Naive thymus-derived CD4-positive, alpha-beta T cell (primary cell): ENCODE results near the gene ZFAND3. TPM values are rescaled to one million over a fixed set of nuclear protein-coding genes. Genes with fewer than 3 reads are reported as not detected.

Source experiments
- ATAC-seq: fragments of 150-1000 bp; cut with Tn5 transposase; 2 replicates; pipeline ENCODE4 v1.10.0; 2021; ENCODE audit warnings: mild to moderate bottlenecking, moderate library complexity
- CTCF ChIA-PET: fragments of 350-600 bp; sonication (Branson Sonifier 250); formaldehyde crosslinking; loops from one replicate; lab custom pipeline; 2021; ENCODE audit warnings: antibody characterized with exemption; lab: Charles Lee
- POLR2A ChIA-PET: fragments of 350-600 bp; sonication (Branson Sonifier 250); formaldehyde crosslinking; loops from one replicate; lab custom pipeline; 2021; ENCODE audit warnings: antibody characterized with exemption, inconsistent platforms; lab: Charles Lee
- DNase-seq, 9 donors: peaks; one replicate each; pipeline versions ENCODE4 v3.0.0 to v3.0.0-alpha.2; 2020 to 2022; ENCODE audit warnings: mixed read lengths in 1 of 9
- H3K27ac ChIP-seq: one replicate; pipeline ENCODE4 v1.7.0; 2013; ENCODE audit warnings: mild to moderate bottlenecking, low read depth, low read length, moderate library complexity
- H3K27me3 ChIP-seq, 2 donors: one replicate each; pipeline ENCODE4 v1.7.0; 2013; ENCODE audit warnings: low read length in 2 of 2, mild to moderate bottlenecking in 2 of 2, moderate library complexity in 2 of 2; ENCODE audit not compliant: control insufficient read depth in 2 of 2, insufficient read depth in 2 of 2
- H3K36me3 ChIP-seq, 3 experiments: 1 replicate in 2 of 3; 2 replicates in 1 of 3; pipeline ENCODE4 v1.7.0; 2013; ENCODE audit warnings: low read length in 3 of 3, mild to moderate bottlenecking in 3 of 3, moderate library complexity in 1 of 3; ENCODE audit not compliant: insufficient read depth in 3 of 3, control insufficient read depth in 2 of 3
- H3K4me1 ChIP-seq, 2 donors: one replicate each; pipeline ENCODE4 v1.7.0; 2013; ENCODE audit warnings: low read length in 2 of 2, mild to moderate bottlenecking in 2 of 2, moderate library complexity in 1 of 2; ENCODE audit not compliant: control insufficient read depth in 2 of 2, insufficient read depth in 2 of 2
- H3K4me3 ChIP-seq: 2 replicates; pipeline ENCODE4 v1.7.0; 2013; ENCODE audit warnings: mild to moderate bottlenecking, low read length
- H3K9me3 ChIP-seq, 3 experiments: 1 replicate in 2 of 3; 2 replicates in 1 of 3; pipeline ENCODE4 v1.7.0; 2013; ENCODE audit warnings: low read length in 3 of 3; ENCODE audit not compliant: control insufficient read depth in 2 of 3
- H3K27ac Mint-ChIP-seq, 9 donors: one replicate each; pipeline ENCODE4 v1.8.0; 2020 to 2022; ENCODE audit warnings: mixed read lengths in 9 of 9, mild to moderate bottlenecking in 8 of 9, moderate library complexity in 5 of 9, inconsistent platforms in 2 of 9
- H3K27me3 Mint-ChIP-seq, 5 donors: one replicate each; pipeline ENCODE4 v1.8.0; 2021 to 2022; ENCODE audit warnings: mixed read lengths in 5 of 5, mild to moderate bottlenecking in 1 of 5
- H3K36me3 Mint-ChIP-seq, 5 donors: one replicate each; pipeline ENCODE4 v1.8.0; 2020 to 2022; ENCODE audit warnings: mixed read lengths in 5 of 5, mild to moderate bottlenecking in 3 of 5, inconsistent platforms in 1 of 5
- H3K4me1 Mint-ChIP-seq, 7 donors: one replicate each; pipeline ENCODE4 v1.8.0; 2020 to 2022; ENCODE audit warnings: mixed read lengths in 7 of 7, mild to moderate bottlenecking in 3 of 7, inconsistent platforms in 1 of 7
- H3K4me3 Mint-ChIP-seq, 10 donors: one replicate each; pipeline ENCODE4 v1.8.0; 2020 to 2022; ENCODE audit warnings: mild to moderate bottlenecking in 10 of 10, mixed read lengths in 10 of 10, moderate library complexity in 6 of 10, inconsistent platforms in 2 of 10
- H3K9me3 Mint-ChIP-seq, 11 donors: one replicate each; pipeline ENCODE4 v1.8.0; 2020 to 2022; ENCODE audit warnings: mixed read lengths in 11 of 11, mild to moderate bottlenecking in 4 of 11, inconsistent platforms in 1 of 11, moderate library complexity in 1 of 11
- intact Hi-C, 2 donors: fragments of 100-400 bp; cut with micrococcal nuclease; formaldehyde crosslinking; loops; one replicate each; pipeline ENCODE4 v1.15.1; 2023
- polyA plus RNA-seq, 2 donors: library from polyadenylated mRNA; unstranded; fragments of 300-500 nt; fragmentation: Illumina TruSeq; gene quantifications; one replicate each; pipeline ENCODE4 v1.2.3, GENCODE V29; 2021
- total RNA-seq, 6 experiments: library from RNA in 5 of 6; stranded (reverse) in 5 of 6; gene quantifications; 1 replicate in 5 of 6; 2 replicates in 1 of 6; pipeline ENCODE4 v1.2.3 and lab custom pipeline; 2021 to 2026

Gene ZFAND3
- total and polyA plus RNA-seq, 7 experiments from 2014 or later, result 3.5 to 55.0 (median 37.1) TPM

- CTCF ChIA-PET, result interaction anchor here (0.6 to 1.1 kb wide), 2 partner anchors 34 to 81 kb away, joined by 3 to 7 read pairs; no protein-coding TSS in a partner anchor
- DNase-seq, result no peak
Measured at GRCh38 chr6:37936150-37936549, 116.6 kb downstream of the ZFAND3 start.

GRCh38 chr6:37936906-37937305 lies 117.4 kb downstream of the ZFAND3 start:
- Mint-ChIP-seq H3K4me1 (peaks cover 19 to 64% (median 43%) of the 10 kb centered on the region in 7 donors), H3K9me3 (no peaks in the 10 kb centered on the region), H3K27ac (peak overlapping the region in 5 of 9 donors; percentile 2 to 58 (median 17)), H3K4me3 (peak overlapping the region in 5 of 10 donors; percentile 6 to 61 (median 45)), H3K27me3 (no peaks in the 10 kb centered on the region), H3K36me3 (peaks cover 0 to 24% (median 15%) of the 10 kb centered on the region in 5 donors)
- DNase-seq (peak in 1 of 9 donors; percentile 9), ATAC-seq (no peak)
- ChIA-PET POLR2A (interaction anchor here (2.2 kb wide), 1 partner anchor 11 kb away, joined by 4 read pairs; no protein-coding TSS in a partner anchor), CTCF (interaction anchor here (1.1 kb wide), 1 partner anchor 34 kb away, joined by 7 read pairs; no protein-coding TSS in a partner anchor)
- Histone ChIP-seq H3K4me1 (peaks cover 7 to 28% of the 10 kb centered on the region in 2 donors), H3K27me3 (no peaks in the 10 kb centered on the region), H3K36me3 (no peaks in the 10 kb centered on the region), H3K27ac (no peak overlapping the region), H3K9me3 (no peaks in the 10 kb centered on the region), H3K4me3 (no peak overlapping the region)
- intact Hi-C loops, result no loop called here

More at GRCh38 chr6:37936150-37936549, 116.6 kb downstream of the ZFAND3 start:
- POLR2A ChIA-PET, result interaction anchor here (2.2 kb wide), 1 partner anchor 10 kb away, joined by 4 read pairs; no protein-coding TSS in a partner anchor
- Histone ChIP-seq H3K27ac (no peak overlapping the region), H3K9me3 (no peaks in the 10 kb centered on the region), H3K36me3 (no peaks in the 10 kb centered on the region), H3K4me1 (peaks cover 7 to 20% of the 10 kb centered on the region in 2 donors), H3K27me3 (no peaks in the 10 kb centered on the region), H3K4me3 (no peak overlapping the region)
- Mint-ChIP-seq H3K4me3 (peak overlapping the region in 6 of 10 donors; percentile 3 to 61 (median 18)), H3K36me3 (peaks cover 0 to 30% (median 15%) of the 10 kb centered on the region in 5 donors), H3K4me1 (peaks cover 22 to 71% (median 50%) of the 10 kb centered on the region in 7 donors), H3K27me3 (no peaks in the 10 kb centered on the region), H3K27ac (peak overlapping the region in 8 of 9 donors; percentile 7 to 67 (median 21)), H3K9me3 (no peaks in the 10 kb centered on the region)
- intact Hi-C loops, result no loop called here
- ATAC-seq, result no peak

GRCh38 chr6:37938909-37939308 lies 119.4 kb downstream of the ZFAND3 start:
- H3K4me3 Mint-ChIP-seq, result peak overlapping the region in 1 of 10 donors; percentile 8
- Histone ChIP-seq H3K4me3 (no peak overlapping the region), H3K36me3 (no peaks in the 10 kb centered on the region), H3K27ac (no peak overlapping the region), H3K27me3 (no peaks in the 10 kb centered on the region), H3K4me1 (peaks cover 7 to 28% of the 10 kb centered on the region in 2 donors), H3K9me3 (no peaks in the 10 kb centered on the region)
- ATAC-seq (no peak), DNase-seq (no peak)
- POLR2A ChIA-PET, result no interaction called here
- intact Hi-C loops, result no loop called here
- H3K27ac Mint-ChIP-seq, result peak overlapping the region in 1 of 9 donors; percentile 28
- peaks cover 22 to 68% (median 54%) of the 10 kb centered on the region in 7 donors for H3K4me1 Mint-ChIP-seq
- no peaks in the 10 kb centered on the region for H3K27me3 Mint-ChIP-seq
- CTCF ChIA-PET, result no interaction called here
- H3K9me3 Mint-ChIP-seq, result no peaks in the 10 kb centered on the region
- H3K36me3 Mint-ChIP-seq, result peaks cover 0 to 17% (median 6%) of the 10 kb centered on the region in 5 donors

- Histone ChIP-seq H3K27me3 (no peaks in the 10 kb centered on the region), H3K36me3 (no peaks in the 10 kb centered on the region), H3K4me3 (no peak overlapping the region), H3K9me3 (no peaks in the 10 kb centered on the region), H3K4me1 (peaks cover 7 to 32% of the 10 kb centered on the region in 2 donors), H3K27ac (no peak overlapping the region)
- Mint-ChIP-seq H3K36me3 (peaks cover 0 to 20% (median 6%) of the 10 kb centered on the region in 5 donors), H3K4me1 (peaks cover 26 to 71% (median 56%) of the 10 kb centered on the region in 7 donors), H3K4me3 (no peak overlapping the region), H3K27me3 (no peaks in the 10 kb centered on the region), H3K9me3 (no peaks in the 10 kb centered on the region), H3K27ac (no peak overlapping the region)
- CTCF ChIA-PET, result no interaction called here
- ATAC-seq, result no peak
- DNase-seq, result no peak
- POLR2A ChIA-PET, result no interaction called here
- intact Hi-C loops, result no loop called here
Measured at GRCh38 chr6:37940074-37940847, 120.7 kb downstream of the ZFAND3 start.

GRCh38 chr6:37941871-37942270 lies 122.3 kb downstream of the ZFAND3 start:
- Histone ChIP-seq H3K36me3 (no peaks in the 10 kb centered on the region), H3K27me3 (no peaks in the 10 kb centered on the region), H3K4me1 (peaks cover 0 to 20% of the 10 kb centered on the region in 2 donors), H3K4me3 (no peak overlapping the region), H3K27ac (no peak overlapping the region), H3K9me3 (no peaks in the 10 kb centered on the region)
- H3K4me3 Mint-ChIP-seq, result no peak overlapping the region
- peaks cover 25 to 70% (median 43%) of the 10 kb centered on the region in 7 donors for H3K4me1 Mint-ChIP-seq
- ChIA-PET POLR2A (no interaction called here), CTCF (no interaction called here)
- peaks cover 0 to 25% (median 8%) of the 10 kb centered on the region in 5 donors for H3K36me3 Mint-ChIP-seq
- H3K9me3 Mint-ChIP-seq, result no peaks in the 10 kb centered on the region
- DNase-seq (no peak), ATAC-seq (no peak)
- H3K27me3 Mint-ChIP-seq, result no peaks in the 10 kb centered on the region
- intact Hi-C loops, result no loop called here
- no peak overlapping the region for H3K27ac Mint-ChIP-seq

- Mint-ChIP-seq H3K4me3 (no peak overlapping the region), H3K4me1 (peaks cover 20 to 66% (median 49%) of the 10 kb centered on the region in 7 donors), H3K27ac (no peak overlapping the region), H3K27me3 (no peaks in the 10 kb centered on the region), H3K36me3 (peaks cover 2 to 24% (median 10%) of the 10 kb centered on the region in 5 donors), H3K9me3 (peaks cover 0 to 2% (median 0%) of the 10 kb centered on the region in 11 donors)
- intact Hi-C loops, result no loop called here
- ChIA-PET POLR2A (interaction anchor here (0.6 kb wide), 1 partner anchor 45 kb away, joined by 3 read pairs; no protein-coding TSS in a partner anchor), CTCF (no interaction called here)
- H3K4me1 ChIP-seq, result peaks cover 0 to 17% of the 10 kb centered on the region in 2 donors
- H3K36me3 ChIP-seq, result no peaks in the 10 kb centered on the region
- no peak for DNase-seq
- no peaks in the 10 kb centered on the region for H3K27me3 ChIP-seq
- H3K9me3 ChIP-seq, result no peaks in the 10 kb centered on the region
- H3K27ac ChIP-seq, result no peak overlapping the region
- H3K4me3 ChIP-seq, result no peak overlapping the region
- ATAC-seq, result no peak
Measured at GRCh38 chr6:37942606-37943376, 123.3 kb downstream of the ZFAND3 start.
